ENCODE results near the gene HFE.

HFE gene

GRCh38 chr6:26065952-26066380 lies 21.3 kb upstream of the HFE start:
- TF ChIP-seq ZFP3 (CRISPR knock-in tag; IDR thresholded peaks at IDR 0.05), result no peak
- no peak for TF ChIP-seq CSDC2 (CRISPR knock-in tag; IDR thresholded peaks at IDR 0.05)
- no peak for TF ChIP-seq ZC3H10 (CRISPR knock-in tag; IDR thresholded peaks at IDR 0.05)
- TF ChIP-seq ZNF8 (CRISPR knock-in tag; IDR thresholded peaks at IDR 0.05), result no peak
- no peak for TF ChIP-seq ARNTL (CRISPR knock-in tag; IDR thresholded peaks at IDR 0.05; ENCODE audit: borderline replicate concordance, low read depth)
- no peak for TF ChIP-seq ESRRG (CRISPR knock-in tag; IDR thresholded peaks at IDR 0.05)
- TF ChIP-seq TOX (CRISPR knock-in tag; IDR thresholded peaks at IDR 0.05; ENCODE audit: borderline replicate concordance), result no peak
- no peak for TF ChIP-seq SNAI2 (CRISPR knock-in tag; IDR thresholded peaks at IDR 0.05)
- no peak for TF ChIP-seq ZFP30 (CRISPR knock-in tag; IDR thresholded peaks at IDR 0.05)
- TF ChIP-seq OSR1 (CRISPR knock-in tag; IDR thresholded peaks at IDR 0.05), result no peak
- no peak for TF ChIP-seq ZNF565 (CRISPR knock-in tag; conservative IDR thresholded peaks at IDR 0.05; ENCODE audit: low read depth)
- TF ChIP-seq GLIS3 (CRISPR knock-in tag; IDR thresholded peaks at IDR 0.05), result no peak
- TF ChIP-seq RARB (CRISPR knock-in tag; IDR thresholded peaks at IDR 0.05), result no peak
- TF ChIP-seq ISL1 (CRISPR knock-in tag; IDR thresholded peaks at IDR 0.05), result no peak
- no peak for TF ChIP-seq POU6F1 (CRISPR knock-in tag; IDR thresholded peaks at IDR 0.05; ENCODE audit: borderline replicate concordance, low read depth)
- TF ChIP-seq CSRNP3 (CRISPR knock-in tag; IDR thresholded peaks at IDR 0.05), result no peak
- no peak for TF ChIP-seq TCF4 (CRISPR knock-in tag; IDR thresholded peaks at IDR 0.05; ENCODE audit: borderline replicate concordance)
- TF ChIP-seq ZNF70 (CRISPR knock-in tag; IDR thresholded peaks at IDR 0.05), result no peak
- TF ChIP-seq TSHZ2 (CRISPR knock-in tag; IDR thresholded peaks at IDR 0.05), result no peak
- ATAC-seq, result peak; percentile 95

- no peak for TF ChIP-seq ARNTL (CRISPR knock-in tag; IDR thresholded peaks at IDR 0.05; ENCODE audit: borderline replicate concordance, low read depth)
- TF ChIP-seq SNAI2 (CRISPR knock-in tag; IDR thresholded peaks at IDR 0.05), result no peak
- TF ChIP-seq ZNF70 (CRISPR knock-in tag; IDR thresholded peaks at IDR 0.05), result no peak
- no peak for TF ChIP-seq TCF4 (CRISPR knock-in tag; IDR thresholded peaks at IDR 0.05; ENCODE audit: borderline replicate concordance)
- TF ChIP-seq ESRRG (CRISPR knock-in tag; IDR thresholded peaks at IDR 0.05), result no peak
- TF ChIP-seq BACH2 (CRISPR knock-in tag; IDR thresholded peaks at IDR 0.05; ENCODE audit: borderline replicate concordance), result no peak
- no peak for TF ChIP-seq ZFP3 (CRISPR knock-in tag; IDR thresholded peaks at IDR 0.05)
- TF ChIP-seq ZFP30 (CRISPR knock-in tag; IDR thresholded peaks at IDR 0.05), result no peak
- TF ChIP-seq TSHZ2 (CRISPR knock-in tag; IDR thresholded peaks at IDR 0.05), result no peak
- no peak for TF ChIP-seq PPARA (CRISPR knock-in tag; IDR thresholded peaks at IDR 0.05; ENCODE audit: borderline replicate concordance)
- TF ChIP-seq CSDC2 (CRISPR knock-in tag; IDR thresholded peaks at IDR 0.05), result no peak
- no peak for ATAC-seq
Observed at GRCh38 chr6:26067367-26067766, 19.9 kb upstream of the HFE start.

GRCh38 chr6:26068036-26068435 lies 19.2 kb upstream of the HFE start:
- ATAC-seq, result no peak
- no peak for TF ChIP-seq TCF4 (CRISPR knock-in tag; IDR thresholded peaks at IDR 0.05; ENCODE audit: borderline replicate concordance)
- no peak for TF ChIP-seq ZFP3 (CRISPR knock-in tag; IDR thresholded peaks at IDR 0.05)
- no peak for TF ChIP-seq POU6F1 (CRISPR knock-in tag; IDR thresholded peaks at IDR 0.05; ENCODE audit: borderline replicate concordance, low read depth)
- TF ChIP-seq ZNF70 (CRISPR knock-in tag; IDR thresholded peaks at IDR 0.05), result no peak
- no peak for TF ChIP-seq ARNTL (CRISPR knock-in tag; IDR thresholded peaks at IDR 0.05; ENCODE audit: borderline replicate concordance, low read depth)
- no peak for TF ChIP-seq RARB (CRISPR knock-in tag; IDR thresholded peaks at IDR 0.05)
- no peak for TF ChIP-seq ESRRG (CRISPR knock-in tag; IDR thresholded peaks at IDR 0.05)
- TF ChIP-seq ZFP30 (CRISPR knock-in tag; IDR thresholded peaks at IDR 0.05), result no peak
- no peak for TF ChIP-seq TSHZ2 (CRISPR knock-in tag; IDR thresholded peaks at IDR 0.05)
